Measurements from ENCODE around the gene KLHL22. TPM values are rescaled to one million over a fixed set of nuclear protein-coding genes. Genes with fewer than 3 reads are reported as not detected.
"Not testable (repeated sequence)": the region's sequence is repeated elsewhere in the genome, so short reads cannot be mapped to it uniquely, and the experiment has no call there.

The KLHL22 gene
- total and polyA plus RNA-seq, 2 donors, result 11.0 to 14.2 TPM

DNA sequence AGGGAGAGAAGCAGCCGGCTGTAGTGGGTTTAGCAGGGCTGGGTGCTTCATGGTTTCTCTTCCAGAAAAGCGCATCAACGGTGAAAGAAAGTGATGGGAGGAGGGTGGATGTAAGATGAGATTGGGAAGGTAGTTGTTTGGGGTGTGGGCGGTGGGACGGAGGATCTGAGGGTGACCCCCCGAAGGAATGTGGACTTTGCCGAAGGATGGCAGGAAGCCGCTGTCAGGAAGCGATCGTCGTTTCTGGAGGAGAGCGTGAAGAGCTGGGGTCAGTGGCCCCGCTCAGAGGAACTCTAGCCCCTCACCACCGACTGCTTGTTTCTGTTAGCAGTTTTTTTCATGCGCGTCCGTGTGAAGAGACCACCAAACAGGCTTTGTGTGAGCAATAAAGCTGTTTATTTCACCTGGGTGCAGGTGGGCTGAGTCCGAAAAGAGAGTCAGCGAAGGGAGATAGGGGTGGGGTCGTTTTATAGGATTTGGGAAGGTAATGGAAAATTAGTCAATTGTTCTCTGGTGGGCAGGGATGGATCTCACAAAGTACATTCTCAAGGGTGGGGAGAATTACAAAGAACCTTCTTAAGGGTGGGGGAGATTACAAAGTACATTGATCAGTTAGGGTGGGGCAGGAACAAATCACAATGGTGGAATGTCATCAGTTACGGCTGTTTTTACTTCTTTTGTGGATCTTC lies 12.6 kb upstream of the KLHL22 start:
- Histone ChIP-seq H3K4me1 (ENCODE audit: control insufficient read depth in 2 of 2, insufficient read depth in 2 of 2, low read length in 2 of 2) (peaks cover 13 to 30% of the 10 kb centered on the region in 2 donors), H3K4me3 (ENCODE audit: low read length in 2 of 2) (peak overlapping the region; percentile 76 to 92), H3K27ac (ENCODE audit: low read depth in 1 of 2, low read length in 1 of 2) (peak overlapping the region; percentile 92 to 93)
- not testable (repeated sequence) for H3K27me3 ChIP-seq (ENCODE audit: control insufficient read depth in 2 of 2, insufficient read depth in 1 of 2, low read length in 1 of 2); DNase-seq (ENCODE audit: low read depth in 6 of 9, low spot score in 9 of 9); H3K9me3 ChIP-seq (ENCODE audit: control insufficient read depth in 2 of 2, insufficient read depth in 1 of 2, low read length in 1 of 2); H3K36me3 ChIP-seq (ENCODE audit: control insufficient read depth in 2 of 2, insufficient read depth in 2 of 2, low read length in 1 of 2)
- 8% methylated on average over 21 of the region's 21 CpGs for WGBS

DNA sequence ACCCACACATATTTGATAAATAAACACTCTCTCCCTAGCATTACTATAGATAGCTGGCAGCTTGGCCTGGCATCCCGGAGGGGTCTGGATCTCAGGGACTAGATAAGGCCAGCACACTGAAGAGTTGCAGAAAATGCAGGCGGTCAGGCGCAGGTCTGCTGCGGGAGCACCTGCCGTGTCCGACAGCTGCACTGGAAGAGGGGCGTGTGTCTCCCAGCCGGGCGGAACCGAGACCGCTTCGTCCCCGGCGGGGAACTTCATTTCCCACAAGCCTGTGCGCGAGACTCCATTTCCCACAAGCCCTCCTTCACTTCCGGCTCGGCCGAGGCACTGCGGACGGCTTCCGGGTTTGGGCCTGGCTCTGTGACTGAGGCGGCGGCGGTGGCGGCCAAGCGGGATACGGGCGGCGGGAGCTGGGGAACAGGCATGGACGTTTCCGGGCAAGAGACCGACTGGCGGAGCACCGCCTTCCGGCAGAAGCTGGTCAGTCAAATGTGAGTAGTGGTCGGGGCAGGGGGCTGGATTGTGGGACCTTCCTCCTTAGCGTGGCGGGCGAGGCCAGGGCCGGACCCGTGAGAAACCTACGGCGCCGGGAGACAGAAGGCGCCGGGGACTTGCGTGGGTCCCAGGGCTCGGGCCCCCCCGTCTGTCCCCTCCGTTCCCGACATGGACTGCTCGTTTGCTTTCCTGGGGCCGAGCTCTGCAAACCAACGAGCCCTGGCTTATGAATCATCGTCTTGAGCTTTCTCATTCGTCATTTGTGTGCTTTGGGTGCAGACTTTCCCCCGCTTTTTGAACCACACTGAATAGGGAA lies 11.9 kb upstream of the KLHL22 start, which contains the start of gene MED15:
MED15 (plus strand) TSS at position 358 of the 814 bp plus-strand sequence; CDS start at position 427, 69 bp downstream.
- Histone ChIP-seq H3K9me3 (ENCODE audit: control insufficient read depth in 2 of 2, insufficient read depth in 1 of 2, low read length in 1 of 2) (no peaks in the 10 kb centered on the region), H3K27ac (ENCODE audit: low read depth in 1 of 2, low read length in 1 of 2) (peak within 1 kb of the TSS; percentile 92 to 93), H3K4me3 (ENCODE audit: low read length in 2 of 2) (peak within 1 kb of the TSS; percentile 76 to 92), H3K27me3 (ENCODE audit: control insufficient read depth in 2 of 2, insufficient read depth in 1 of 2, low read length in 1 of 2) (no peaks in the 10 kb centered on the region), H3K4me1 (ENCODE audit: control insufficient read depth in 2 of 2, insufficient read depth in 2 of 2, low read length in 2 of 2) (peaks cover 13 to 30% of the 10 kb centered on the region in 2 donors), H3K36me3 (ENCODE audit: control insufficient read depth in 2 of 2, insufficient read depth in 2 of 2, low read length in 1 of 2) (peaks cover 4% of the 10 kb centered on the region in 2 donors)
- peak; percentile 70 to 91 (median 77) for DNase-seq (ENCODE audit: low read depth in 6 of 9, low spot score in 9 of 9)
- WGBS, result 1% methylated on average over 58 of the region's 58 CpGs

DNA sequence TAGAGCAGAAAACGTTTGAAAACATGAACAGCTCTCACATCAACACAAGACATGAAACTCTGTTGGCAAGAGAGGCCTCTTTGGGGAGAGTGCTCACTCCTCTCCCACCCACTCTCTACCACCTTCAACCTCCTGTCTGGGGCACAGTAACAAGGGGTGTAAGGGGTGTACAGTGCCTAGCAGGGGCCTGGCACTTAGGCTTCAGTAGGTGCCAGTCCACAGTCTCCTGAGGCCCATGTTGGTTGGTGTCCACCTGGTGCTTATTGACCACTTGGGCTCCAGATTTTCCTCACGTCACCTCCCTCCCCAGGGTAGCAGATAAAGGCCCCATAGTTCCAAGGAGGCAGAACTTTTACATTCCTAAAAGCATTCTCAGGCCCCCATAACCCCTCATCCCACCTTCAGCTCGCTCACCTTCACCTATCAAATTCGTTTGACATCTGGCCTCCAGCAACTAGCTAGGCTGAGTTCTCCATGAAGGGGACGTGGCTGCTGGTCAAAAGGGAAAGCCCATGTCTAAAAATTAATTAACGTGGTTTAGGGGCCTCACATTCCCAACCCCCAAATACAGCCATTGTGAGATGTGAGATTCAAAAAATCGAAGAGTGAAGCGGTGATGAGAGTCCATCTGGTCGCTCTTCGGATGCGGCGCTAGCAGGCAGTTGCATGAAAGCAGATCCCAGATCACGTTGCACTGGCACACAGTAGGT lies 11.1 kb upstream of the KLHL22 start:
- 86% methylated on average over 13 of the region's 13 CpGs for WGBS
- no peak overlapping the region for H3K27ac ChIP-seq (ENCODE audit: low read depth in 1 of 2, low read length in 1 of 2)
- H3K36me3 ChIP-seq (ENCODE audit: control insufficient read depth in 2 of 2, insufficient read depth in 2 of 2, low read length in 1 of 2), result peaks cover under 1 to 4% of the 10 kb centered on the region in 2 donors
- H3K9me3 ChIP-seq (ENCODE audit: control insufficient read depth in 2 of 2, insufficient read depth in 1 of 2, low read length in 1 of 2), result no peaks in the 10 kb centered on the region
- no peaks in the 10 kb centered on the region for H3K27me3 ChIP-seq (ENCODE audit: control insufficient read depth in 2 of 2, insufficient read depth in 1 of 2, low read length in 1 of 2)
- peak overlapping the region; percentile 76 to 92 for H3K4me3 ChIP-seq (ENCODE audit: low read length in 2 of 2)
- peaks cover 13 to 30% of the 10 kb centered on the region in 2 donors for H3K4me1 ChIP-seq (ENCODE audit: control insufficient read depth in 2 of 2, insufficient read depth in 2 of 2, low read length in 2 of 2)
- DNase-seq (ENCODE audit: low read depth in 6 of 9, low spot score in 9 of 9), result no peak

DNA sequence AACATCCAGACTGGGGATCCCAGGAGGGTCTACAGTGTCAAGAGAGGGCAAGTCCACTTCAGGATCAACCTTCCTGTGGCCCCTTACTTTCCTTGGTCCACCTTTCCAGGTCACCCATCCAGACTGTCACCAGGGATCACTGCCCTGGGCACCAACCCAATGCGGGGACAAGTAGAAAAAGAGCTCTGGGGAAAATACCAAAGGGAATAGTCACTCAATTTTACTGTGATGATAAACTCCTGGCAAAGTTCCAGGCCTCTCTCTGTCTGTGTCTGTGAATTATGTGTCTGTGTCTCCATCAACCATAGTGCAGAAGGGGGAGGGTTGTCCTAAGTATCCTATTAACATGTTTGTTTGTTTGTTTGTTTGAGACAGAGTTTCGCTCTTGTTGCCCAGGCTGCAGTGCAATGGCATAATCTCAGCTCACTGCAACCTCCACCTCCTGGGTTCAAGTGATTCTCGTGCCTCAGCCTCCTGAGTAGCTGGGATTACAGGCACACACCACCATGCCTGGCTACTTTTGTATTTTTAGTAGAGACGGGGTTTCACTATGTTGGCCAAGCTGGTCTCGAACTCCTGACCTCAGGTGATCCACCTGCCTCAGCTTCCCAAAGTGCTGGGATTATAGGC lies 8.8 kb upstream of the KLHL22 start:
- H3K9me3 ChIP-seq (ENCODE audit: control insufficient read depth in 2 of 2, insufficient read depth in 1 of 2, low read length in 1 of 2); DNase-seq (ENCODE audit: low read depth in 6 of 9, low spot score in 9 of 9); H3K27ac ChIP-seq (ENCODE audit: low read depth in 1 of 2, low read length in 1 of 2); H3K27me3 ChIP-seq (ENCODE audit: control insufficient read depth in 2 of 2, insufficient read depth in 1 of 2, low read length in 1 of 2); H3K4me3 ChIP-seq (ENCODE audit: low read length in 2 of 2); H3K36me3 ChIP-seq (ENCODE audit: control insufficient read depth in 2 of 2, insufficient read depth in 2 of 2, low read length in 1 of 2): not testable (repeated sequence)
- peaks cover 12 to 15% of the 10 kb centered on the region in 2 donors for H3K4me1 ChIP-seq (ENCODE audit: control insufficient read depth in 2 of 2, insufficient read depth in 2 of 2, low read length in 2 of 2)
- 96% methylated on average over 5 of the region's 5 CpGs for WGBS

DNA sequence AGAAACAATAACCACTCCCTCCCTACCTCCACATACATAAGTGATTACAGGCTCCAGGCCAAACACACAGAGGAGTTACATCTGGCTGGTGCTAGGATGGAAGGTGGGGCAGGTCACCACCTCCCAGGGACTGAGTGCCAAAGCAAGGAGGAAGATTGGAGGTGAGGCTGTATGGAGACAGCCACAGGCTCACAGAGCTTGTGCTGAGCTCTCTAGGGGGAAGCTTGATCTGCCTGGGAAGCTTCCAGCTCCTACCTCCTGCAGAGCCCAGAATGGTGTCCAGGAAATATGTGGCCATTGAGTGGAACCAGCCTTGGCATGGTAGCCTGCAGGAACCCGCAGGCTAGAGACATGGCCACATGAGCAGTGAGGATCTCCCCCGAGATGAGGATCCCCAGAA lies 8.2 kb upstream of the KLHL22 start:
- Histone ChIP-seq H3K4me3 (ENCODE audit: low read length in 2 of 2) (no peak overlapping the region), H3K27ac (ENCODE audit: low read depth in 1 of 2, low read length in 1 of 2) (no peak overlapping the region), H3K4me1 (ENCODE audit: control insufficient read depth in 2 of 2, insufficient read depth in 2 of 2, low read length in 2 of 2) (peaks cover 7 to 10% of the 10 kb centered on the region in 2 donors), H3K36me3 (ENCODE audit: control insufficient read depth in 2 of 2, insufficient read depth in 2 of 2, low read length in 1 of 2) (no peaks in the 10 kb centered on the region), H3K27me3 (ENCODE audit: control insufficient read depth in 2 of 2, insufficient read depth in 1 of 2, low read length in 1 of 2) (no peaks in the 10 kb centered on the region), H3K9me3 (ENCODE audit: control insufficient read depth in 2 of 2, insufficient read depth in 1 of 2, low read length in 1 of 2) (no peaks in the 10 kb centered on the region)
- 94% methylated on average over 2 of the region's 2 CpGs for WGBS
- DNase-seq (ENCODE audit: low read depth in 6 of 9, low spot score in 9 of 9), result no peak

DNA sequence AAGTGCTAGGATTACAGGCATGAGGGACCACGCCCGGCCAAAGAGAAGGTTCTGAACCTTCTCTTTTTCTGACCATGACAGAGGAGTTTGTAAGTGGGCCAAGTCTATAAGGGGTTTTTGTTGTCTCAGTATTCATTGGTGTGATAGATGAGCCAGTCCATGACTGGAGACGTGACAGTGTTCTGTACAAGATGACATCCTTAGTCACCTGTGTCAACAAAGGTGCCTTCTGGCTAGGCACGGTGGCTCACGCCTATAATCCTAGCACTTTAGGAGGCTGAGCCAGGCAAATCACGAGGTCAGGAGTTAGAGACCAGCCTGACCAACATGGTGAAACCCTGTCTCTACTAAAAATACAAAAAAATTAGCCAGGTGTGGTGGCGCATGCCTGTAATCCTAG lies 4.2 kb upstream of the KLHL22 start:
- DNase-seq (ENCODE audit: low read depth in 6 of 9, low spot score in 9 of 9), result no peak
- 97% methylated on average over 7 of the region's 7 CpGs for WGBS
- Histone ChIP-seq H3K27me3 (ENCODE audit: control insufficient read depth in 2 of 2, insufficient read depth in 1 of 2, low read length in 1 of 2) (peaks cover 8 to 9% of the 10 kb centered on the region in 2 donors), H3K9me3 (ENCODE audit: control insufficient read depth in 2 of 2, insufficient read depth in 1 of 2, low read length in 1 of 2) (no peaks in the 10 kb centered on the region), H3K4me3 (ENCODE audit: low read length in 2 of 2) (no peak overlapping the region), H3K4me1 (ENCODE audit: control insufficient read depth in 2 of 2, insufficient read depth in 2 of 2, low read length in 2 of 2) (peaks cover 2 to 18% of the 10 kb centered on the region in 2 donors), H3K27ac (ENCODE audit: low read depth in 1 of 2, low read length in 1 of 2) (no peak overlapping the region), H3K36me3 (ENCODE audit: control insufficient read depth in 2 of 2, insufficient read depth in 2 of 2, low read length in 1 of 2) (no peaks in the 10 kb centered on the region)

DNA sequence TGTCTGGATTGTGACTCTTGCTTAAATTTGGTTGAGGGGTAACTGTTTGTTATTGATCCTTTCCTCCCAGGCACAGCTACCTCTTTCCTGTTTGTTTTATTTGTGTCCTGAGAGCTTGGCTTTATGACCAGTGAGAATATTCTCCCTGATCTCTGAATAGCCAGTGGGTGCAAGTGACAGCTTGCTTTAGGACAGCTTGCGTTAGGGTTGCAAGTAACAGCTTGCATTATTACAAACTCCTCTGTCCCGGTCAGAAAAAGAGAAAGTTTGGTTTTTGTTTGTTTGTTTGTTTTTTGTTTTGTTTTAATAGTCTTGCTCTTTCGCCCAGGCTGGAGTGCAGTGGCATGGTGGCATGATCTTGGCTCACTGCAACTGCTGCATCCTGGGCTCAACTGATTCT lies 3.3 kb upstream of the KLHL22 start:
- Histone ChIP-seq H3K27ac (ENCODE audit: low read depth in 1 of 2, low read length in 1 of 2) (no peak overlapping the region), H3K4me3 (ENCODE audit: low read length in 2 of 2) (no peak overlapping the region), H3K36me3 (ENCODE audit: control insufficient read depth in 2 of 2, insufficient read depth in 2 of 2, low read length in 1 of 2) (no peaks in the 10 kb centered on the region), H3K4me1 (ENCODE audit: control insufficient read depth in 2 of 2, insufficient read depth in 2 of 2, low read length in 2 of 2) (peaks cover 2 to 20% of the 10 kb centered on the region in 2 donors), H3K27me3 (ENCODE audit: control insufficient read depth in 2 of 2, insufficient read depth in 1 of 2, low read length in 1 of 2) (peaks cover 11 to 17% of the 10 kb centered on the region in 2 donors), H3K9me3 (ENCODE audit: control insufficient read depth in 2 of 2, insufficient read depth in 1 of 2, low read length in 1 of 2) (no peaks in the 10 kb centered on the region)
- DNase-seq (ENCODE audit: low read depth in 6 of 9, low spot score in 9 of 9), result no peak
- WGBS, result 63% methylated on average over 3 of the region's 3 CpGs

DNA sequence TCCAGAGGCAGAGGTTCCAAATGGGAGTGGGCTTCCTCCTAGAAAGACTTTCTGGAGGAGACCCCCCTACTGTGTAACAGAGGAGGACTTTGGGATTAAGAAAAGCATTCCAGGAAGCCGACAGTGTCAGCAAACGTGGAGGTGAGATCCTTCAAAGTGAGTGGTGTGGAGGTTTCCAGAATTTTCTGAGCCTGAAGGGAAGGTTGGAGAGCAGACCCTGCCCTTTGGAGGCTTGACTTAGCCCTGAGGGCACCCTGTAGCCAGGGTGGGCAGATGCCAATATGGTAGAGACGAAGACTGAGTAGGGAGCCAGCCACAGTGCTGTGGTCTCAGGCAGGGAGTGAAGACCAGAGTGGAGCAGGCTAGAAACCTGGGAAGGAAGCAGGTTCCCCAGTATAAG lies 1.8 kb upstream of the KLHL22 start:
- no peaks in the 10 kb centered on the region for H3K9me3 ChIP-seq (ENCODE audit: control insufficient read depth in 2 of 2, insufficient read depth in 1 of 2, low read length in 1 of 2)
- H3K4me3 ChIP-seq (ENCODE audit: low read length in 2 of 2), result no peak overlapping the region
- H3K27ac ChIP-seq (ENCODE audit: low read depth in 1 of 2, low read length in 1 of 2), result no peak overlapping the region
- peaks cover 11 to 21% of the 10 kb centered on the region in 2 donors for H3K27me3 ChIP-seq (ENCODE audit: control insufficient read depth in 2 of 2, insufficient read depth in 1 of 2, low read length in 1 of 2)
- DNase-seq (ENCODE audit: low read depth in 6 of 9, low spot score in 9 of 9), result no peak
- H3K36me3 ChIP-seq (ENCODE audit: control insufficient read depth in 2 of 2, insufficient read depth in 2 of 2, low read length in 1 of 2), result no peaks in the 10 kb centered on the region
- WGBS, result 98% methylated on average over 3 of the region's 3 CpGs
- peaks cover 2 to 20% of the 10 kb centered on the region in 2 donors for H3K4me1 ChIP-seq (ENCODE audit: control insufficient read depth in 2 of 2, insufficient read depth in 2 of 2, low read length in 2 of 2)

Data from thymus (tissue), 11 donors.